Lower leg skin (tissue), 4 donors: ENCODE measurements around the gene ASB8. TPM values are rescaled to one million over a fixed set of nuclear protein-coding genes. Genes with fewer than 3 reads are reported as not detected.

Experiments
- DNase-seq, 2 donors: peaks; one replicate each; pipeline ENCODE4 v3.0.0-alpha.2; 2019; ENCODE audit warnings: low spot score in 2 of 2
- H3K4me3 ChIP-seq: fragments of 200-600 bp; sonication (generic); 2 replicates; pipeline ENCODE4 v1.5.1; 2017; ENCODE audit warnings: mild to moderate bottlenecking, low read depth; ENCODE audit not compliant: poor library complexity, severe bottlenecking
- POLR2A ChIP-seq, 2 donors: fragments of 450-650 bp; IDR thresholded peaks; one replicate each; pipeline ENCODE4 v1.6.1; 2016 to 2017; ENCODE audit warnings: antibody characterized with exemption in 2 of 2, mild to moderate bottlenecking in 1 of 2, moderate library complexity in 1 of 2
- WGBS, 2 donors: methylation state at CpG; one replicate each; pipeline ENCODE4 v1.1.5; 2018; 5-methylcytosine and 5-hydroxymethylcytosine counted together
- intact Hi-C: fragments of 100-400 bp; cut with DNase I; formaldehyde crosslinking; loops from one replicate; pipeline ENCODE4 v1.15.0; 2023; ENCODE audit warnings: low total_unique reads
- total RNA-seq, 4 donors: library from RNA; depleted of rRNA; stranded (reverse); fragments of >200 nt; gene quantifications; one replicate each; pipeline ENCODE4 v1.1.0, GENCODE V29; 2016
- TF ChIP-seq, protein P1 (sequence below), 3 donors: fragments of 450-650 bp; IDR thresholded peaks; one replicate each; pipeline ENCODE4 v1.5.1; 2016; ENCODE audit warnings: antibody characterized with exemption in 3 of 3, mild to moderate bottlenecking in 3 of 3, moderate library complexity in 2 of 3

Gene ASB8
- total RNA-seq, 4 donors from 2014 or later, result 26.5 to 31.0 (median 27.9) TPM

DNA sequence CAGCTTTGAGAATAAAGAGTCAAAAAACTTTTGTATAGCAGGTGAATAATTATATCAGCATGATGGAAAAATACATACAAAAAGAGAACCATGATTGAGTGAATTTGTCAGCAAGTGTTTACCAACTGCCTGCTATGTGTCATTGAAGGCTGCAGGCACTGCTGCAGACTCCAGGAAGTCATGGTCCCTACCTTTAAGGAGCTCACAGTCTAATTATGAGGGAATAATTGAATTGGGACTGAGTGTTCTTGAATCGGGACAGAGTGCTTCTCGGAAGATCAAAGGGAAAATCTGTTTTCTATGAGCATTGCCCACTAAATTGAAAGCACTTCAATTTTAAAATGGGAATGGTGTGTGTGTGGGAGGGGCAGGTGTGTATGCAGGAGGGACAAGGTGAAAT, 36.3 kb upstream of the ASB8 start:
- TF ChIP-seq, protein P1, sequence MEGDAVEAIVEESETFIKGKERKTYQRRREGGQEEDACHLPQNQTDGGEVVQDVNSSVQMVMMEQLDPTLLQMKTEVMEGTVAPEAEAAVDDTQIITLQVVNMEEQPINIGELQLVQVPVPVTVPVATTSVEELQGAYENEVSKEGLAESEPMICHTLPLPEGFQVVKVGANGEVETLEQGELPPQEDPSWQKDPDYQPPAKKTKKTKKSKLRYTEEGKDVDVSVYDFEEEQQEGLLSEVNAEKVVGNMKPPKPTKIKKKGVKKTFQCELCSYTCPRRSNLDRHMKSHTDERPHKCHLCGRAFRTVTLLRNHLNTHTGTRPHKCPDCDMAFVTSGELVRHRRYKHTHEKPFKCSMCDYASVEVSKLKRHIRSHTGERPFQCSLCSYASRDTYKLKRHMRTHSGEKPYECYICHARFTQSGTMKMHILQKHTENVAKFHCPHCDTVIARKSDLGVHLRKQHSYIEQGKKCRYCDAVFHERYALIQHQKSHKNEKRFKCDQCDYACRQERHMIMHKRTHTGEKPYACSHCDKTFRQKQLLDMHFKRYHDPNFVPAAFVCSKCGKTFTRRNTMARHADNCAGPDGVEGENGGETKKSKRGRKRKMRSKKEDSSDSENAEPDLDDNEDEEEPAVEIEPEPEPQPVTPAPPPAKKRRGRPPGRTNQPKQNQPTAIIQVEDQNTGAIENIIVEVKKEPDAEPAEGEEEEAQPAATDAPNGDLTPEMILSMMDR (IDR thresholded peaks at IDR 0.05), result no peak
- no peak for TF ChIP-seq POLR2A (IDR thresholded peaks at IDR 0.05)
- DNase-seq, result no peak
- H3K4me3 ChIP-seq, result no peak overlapping the region
- intact Hi-C loops, result no loop called here
- WGBS, 2 donors, result 56 to 63% methylated on average over 2 of the region's 2 CpGs

DNA sequence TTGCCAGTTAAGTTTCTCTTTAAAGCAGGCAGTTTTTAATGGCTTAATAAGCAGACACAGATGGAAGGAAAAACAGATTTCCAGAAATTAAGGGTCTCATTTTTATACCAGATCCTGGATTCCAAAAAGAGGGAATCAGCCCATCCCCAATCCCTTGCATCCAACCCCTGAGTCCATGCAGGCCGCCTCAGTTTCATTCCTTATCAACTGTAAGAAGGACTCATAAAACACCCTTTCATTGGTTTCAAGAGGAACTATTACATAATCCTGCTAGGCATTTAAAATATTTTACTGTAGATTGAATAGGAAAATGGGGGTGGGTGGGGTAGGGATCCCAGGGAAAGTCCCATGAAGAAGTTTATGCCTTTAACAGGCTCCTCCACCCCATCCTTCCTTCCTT, 35.5 kb upstream of the ASB8 start:
- no peak for DNase-seq
- TF ChIP-seq, protein P1 (IDR thresholded peaks at IDR 0.05), result no peak
- TF ChIP-seq POLR2A (IDR thresholded peaks at IDR 0.05), result no peak
- WGBS, 2 donors, result 91 to 93% methylated on average over 1 of the region's 1 CpG
- H3K4me3 ChIP-seq, result no peak overlapping the region
- intact Hi-C loops, result no loop called here

DNA sequence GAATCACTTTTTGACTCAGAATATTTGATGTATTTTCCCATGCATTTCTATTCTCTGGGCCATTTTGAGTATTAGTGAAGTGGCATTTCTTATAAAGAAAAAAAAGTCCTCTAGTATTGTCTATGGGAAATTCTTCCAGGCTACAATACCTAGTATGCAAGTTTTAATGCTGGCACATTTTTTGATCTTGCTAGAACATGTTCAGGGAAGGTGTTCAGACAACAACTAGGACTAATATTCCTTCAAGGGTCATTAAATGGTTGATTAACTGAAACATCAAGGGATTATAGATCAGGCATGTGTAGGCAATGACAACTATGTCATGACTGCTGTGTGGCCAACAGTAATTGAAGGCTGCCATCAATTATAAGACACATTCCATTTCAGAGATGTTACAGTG, 33.8 kb upstream of the ASB8 start:
- no peak for DNase-seq
- intact Hi-C loops, result no loop called here
- no peak for TF ChIP-seq POLR2A (IDR thresholded peaks at IDR 0.05)
- TF ChIP-seq, protein P1 (IDR thresholded peaks at IDR 0.05), result no peak
- H3K4me3 ChIP-seq, result no peak overlapping the region

DNA sequence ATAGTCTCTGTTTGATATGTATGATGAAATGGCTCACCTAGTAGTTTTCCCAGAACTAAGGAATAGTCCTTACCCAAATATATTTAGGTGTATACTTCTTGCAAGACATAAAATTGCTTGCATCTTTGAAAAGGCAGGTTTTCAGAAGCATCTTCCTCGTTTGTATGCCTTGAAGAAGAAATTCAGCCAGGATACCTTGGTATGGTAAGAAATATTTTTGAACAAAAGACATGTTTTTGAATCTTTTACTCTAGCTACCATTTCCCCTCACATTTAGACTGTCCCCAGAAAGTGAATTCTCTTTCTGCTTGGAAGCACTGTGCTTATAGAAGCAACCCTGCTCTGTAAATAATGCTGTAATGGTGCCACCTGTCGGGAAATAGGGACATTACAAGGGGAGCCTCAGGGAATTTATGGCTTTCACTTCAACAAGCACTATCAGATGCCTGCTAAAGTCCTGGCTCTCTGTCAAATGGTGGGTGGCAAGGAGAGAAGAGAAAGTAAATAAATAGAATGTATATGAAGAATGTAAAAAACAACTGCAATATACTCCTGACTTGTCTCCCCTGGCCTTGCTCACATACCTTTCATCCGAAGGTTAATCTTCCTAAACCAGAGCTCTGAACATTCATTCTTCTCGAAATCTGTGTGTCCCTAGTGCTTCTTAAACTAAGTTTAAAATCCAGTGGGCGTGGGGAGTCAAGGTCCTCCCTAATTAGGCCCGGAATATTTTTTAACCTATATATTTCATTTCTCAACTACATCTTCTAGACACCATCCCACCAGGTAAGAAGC, 32.2 kb upstream of the ASB8 start:
- TF ChIP-seq, protein P1 (IDR thresholded peaks at IDR 0.05), result peak in 1 of 3 donors; percentile 52
- no peak for TF ChIP-seq POLR2A (IDR thresholded peaks at IDR 0.05)
- intact Hi-C loops, result no loop called here

DNA sequence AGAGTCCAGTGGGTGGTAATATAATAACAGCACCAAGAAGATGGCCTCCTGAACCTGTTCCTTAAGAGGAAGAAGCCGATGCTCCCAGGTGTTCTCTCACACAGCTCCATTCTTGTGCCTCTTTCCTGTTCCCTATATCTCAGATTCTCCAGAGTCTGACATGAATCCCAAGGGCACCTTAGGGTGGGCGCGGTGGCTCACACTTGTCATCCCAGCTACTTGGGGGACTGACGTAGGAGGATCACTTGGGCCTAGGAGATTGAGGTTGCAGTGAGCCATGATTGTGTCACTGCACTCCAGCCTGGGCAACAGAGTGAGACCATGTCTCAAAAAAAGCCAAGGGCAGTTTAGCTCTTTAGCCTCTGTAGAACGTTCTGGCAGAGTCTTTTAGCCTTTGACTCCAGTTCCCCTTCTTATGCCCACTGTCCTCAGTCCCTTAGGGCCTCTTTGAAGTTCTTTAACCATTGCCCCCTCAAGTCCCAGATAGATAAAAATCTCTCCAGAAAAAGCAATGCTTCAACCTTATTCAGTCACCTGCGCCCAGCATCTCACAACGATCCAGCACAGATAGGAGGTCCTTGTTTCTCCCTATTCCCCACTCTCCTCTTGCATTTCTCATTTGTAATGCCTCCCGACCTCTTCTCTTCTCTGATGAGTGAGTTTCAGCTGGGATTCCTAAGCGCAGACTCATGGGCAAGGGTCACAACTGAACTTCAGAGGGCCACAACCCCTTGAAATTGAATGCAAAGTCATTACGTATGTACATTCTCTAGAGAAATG, 30.8 kb upstream of the ASB8 start:
- TF ChIP-seq, protein P1 (IDR thresholded peaks at IDR 0.05), result no peak
- no peak for TF ChIP-seq POLR2A (IDR thresholded peaks at IDR 0.05)
- H3K4me3 ChIP-seq, result no peak overlapping the region
- DNase-seq, result no peak
- intact Hi-C loops, result no loop called here
- WGBS, 2 donors, result 89 to 90% methylated on average over 10 of the region's 10 CpGs

More for the DNA sequence above, 32.2 kb upstream of the ASB8 start:
- WGBS, 2 donors, result 29 to 34% methylated on average over 6 of the region's 6 CpGs
- no peak overlapping the region for H3K4me3 ChIP-seq
- peak in 1 of 2 donors; percentile 72 for DNase-seq
